Glutamatergic neuron (in vitro differentiated cells): Measurements from ENCODE around the gene FITM2. TPM values are rescaled to one million over a fixed set of nuclear protein-coding genes. Genes with fewer than 3 reads are reported as not detected.

ENCODE experiments used
- DNase-seq: peaks from one replicate; pipeline ENCODE4 v3.0.0; 2022
- H3K27ac Mint-ChIP-seq: one replicate; pipeline ENCODE4 v1.8.0; 2020; ENCODE audit warnings: mild to moderate bottlenecking, mixed read lengths, inconsistent platforms; ENCODE audit not compliant: unreplicated experiment
- H3K27me3 Mint-ChIP-seq: one replicate; pipeline ENCODE4 v1.8.0; 2020; ENCODE audit warnings: mild to moderate bottlenecking, moderate library complexity, mixed read lengths, inconsistent platforms; ENCODE audit not compliant: unreplicated experiment
- H3K36me3 Mint-ChIP-seq: one replicate; pipeline ENCODE4 v1.8.0; 2020; ENCODE audit warnings: mild to moderate bottlenecking, mixed read lengths, inconsistent platforms; ENCODE audit not compliant: unreplicated experiment
- H3K4me1 Mint-ChIP-seq: one replicate; pipeline ENCODE4 v1.8.0; 2020; ENCODE audit warnings: mild to moderate bottlenecking, low read depth, mixed read lengths, inconsistent platforms; ENCODE audit not compliant: unreplicated experiment
- H3K4me3 Mint-ChIP-seq: one replicate; pipeline ENCODE4 v1.8.0; 2020; ENCODE audit warnings: mild to moderate bottlenecking, mixed read lengths, inconsistent platforms; ENCODE audit not compliant: unreplicated experiment
- H3K9me3 Mint-ChIP-seq: one replicate; pipeline ENCODE4 v1.8.0; 2020; ENCODE audit warnings: mild to moderate bottlenecking, moderate library complexity, mixed read lengths, inconsistent platforms; ENCODE audit not compliant: unreplicated experiment
- CTCF ChIP-seq: fragments of 200-600 bp; sonication (generic); IDR thresholded peaks from one replicate; pipeline ENCODE4 v1.5.0; 2021; ENCODE audit not compliant: partially characterized antibody, unreplicated experiment
- total RNA-seq: library from RNA; stranded (reverse); fragmentation: NEBNext Ultra II Directional; extraction: Animal tissue kit (Norgen Biotek cat#: 25700); gene quantifications from one replicate; pipeline ENCODE4 v1.2.1, GENCODE V29; 2021; ENCODE audit not compliant: unreplicated experiment

Gene FITM2
- total RNA-seq, 1 donor from 2014 or later, result 6.5 TPM

DNA sequence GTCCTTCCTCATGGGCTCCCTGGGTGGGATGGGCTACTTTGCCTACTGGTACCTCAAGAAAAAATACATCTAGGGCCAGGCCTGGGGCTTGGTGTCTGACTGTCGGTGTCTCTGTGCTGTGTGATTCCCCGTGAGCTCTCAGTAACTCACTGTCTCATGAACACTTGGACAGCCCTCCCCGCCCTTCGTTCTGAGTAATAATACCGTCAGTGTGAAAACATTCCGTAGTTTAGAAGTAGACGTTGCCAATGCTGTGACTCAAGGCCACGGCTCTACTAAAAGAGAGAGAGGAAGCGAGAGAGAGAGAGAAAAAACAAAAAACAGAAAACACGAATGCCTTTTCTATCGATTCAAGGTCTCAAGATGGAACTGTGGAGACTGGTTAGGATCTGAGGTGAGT, 31.8 kb downstream of the FITM2 start:
- DNase-seq, result no peak
- H3K9me3 Mint-ChIP-seq, result peaks cover 4% of the 10 kb centered on the region
- H3K27me3 Mint-ChIP-seq, result no peaks in the 10 kb centered on the region

DNA sequence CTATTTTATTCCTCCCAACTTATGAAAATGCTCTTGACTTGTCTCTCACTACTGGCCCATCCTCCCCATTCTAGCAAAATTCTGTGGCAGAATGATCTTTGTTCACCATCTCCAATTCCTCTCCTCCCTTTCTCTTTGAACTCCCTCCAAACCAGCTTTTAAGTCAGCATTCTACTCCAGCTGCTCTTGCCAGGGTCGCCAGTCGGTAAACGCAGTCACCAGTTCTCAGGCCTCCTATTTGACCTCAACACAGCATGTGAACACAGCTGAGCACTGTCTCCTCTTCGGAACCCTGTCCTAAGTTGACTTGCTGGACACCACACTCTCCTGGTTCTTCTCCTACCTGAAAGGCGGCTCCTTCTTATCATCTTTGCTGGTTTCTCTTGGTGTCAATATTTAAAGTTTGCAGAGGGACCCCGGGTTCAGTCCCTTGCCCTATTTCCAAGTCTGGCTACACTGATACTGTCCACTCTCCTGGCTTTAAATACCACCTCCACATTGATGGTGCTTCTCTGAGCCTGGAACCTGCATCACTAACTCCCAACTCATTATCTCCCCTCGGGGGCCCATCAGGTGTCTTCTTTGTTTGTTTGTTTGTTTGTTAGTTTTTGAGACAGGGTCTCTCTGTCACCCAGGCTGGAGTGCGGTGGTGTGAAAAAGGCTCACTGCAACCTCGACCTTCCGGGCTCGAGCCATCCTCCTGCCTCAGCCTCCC, 36.5 kb downstream of the FITM2 start:
- peaks cover 4% of the 10 kb centered on the region for H3K9me3 Mint-ChIP-seq
- H3K27me3 Mint-ChIP-seq, result peaks cover under 1% of the 10 kb centered on the region
- H3K4me3 Mint-ChIP-seq, result no peak overlapping the region
- no peak for TF ChIP-seq CTCF
- peaks cover 11% of the 10 kb centered on the region for H3K36me3 Mint-ChIP-seq
- no peak for DNase-seq
- no peaks in the 10 kb centered on the region for H3K4me1 Mint-ChIP-seq
- no peak overlapping the region for H3K27ac Mint-ChIP-seq

More for the DNA sequence above, 31.8 kb downstream of the FITM2 start:
- H3K4me3 Mint-ChIP-seq, result no peak overlapping the region
- no peak for TF ChIP-seq CTCF
- peaks cover 10% of the 10 kb centered on the region for H3K36me3 Mint-ChIP-seq
- no peaks in the 10 kb centered on the region for H3K4me1 Mint-ChIP-seq
- no peak overlapping the region for H3K27ac Mint-ChIP-seq

GRCh38 chr20:44273231-44274215, 37.5 kb downstream of the FITM2 start:
- H3K27me3 Mint-ChIP-seq, result peaks cover 3% of the 10 kb centered on the region
- TF ChIP-seq CTCF, result no peak

DNA sequence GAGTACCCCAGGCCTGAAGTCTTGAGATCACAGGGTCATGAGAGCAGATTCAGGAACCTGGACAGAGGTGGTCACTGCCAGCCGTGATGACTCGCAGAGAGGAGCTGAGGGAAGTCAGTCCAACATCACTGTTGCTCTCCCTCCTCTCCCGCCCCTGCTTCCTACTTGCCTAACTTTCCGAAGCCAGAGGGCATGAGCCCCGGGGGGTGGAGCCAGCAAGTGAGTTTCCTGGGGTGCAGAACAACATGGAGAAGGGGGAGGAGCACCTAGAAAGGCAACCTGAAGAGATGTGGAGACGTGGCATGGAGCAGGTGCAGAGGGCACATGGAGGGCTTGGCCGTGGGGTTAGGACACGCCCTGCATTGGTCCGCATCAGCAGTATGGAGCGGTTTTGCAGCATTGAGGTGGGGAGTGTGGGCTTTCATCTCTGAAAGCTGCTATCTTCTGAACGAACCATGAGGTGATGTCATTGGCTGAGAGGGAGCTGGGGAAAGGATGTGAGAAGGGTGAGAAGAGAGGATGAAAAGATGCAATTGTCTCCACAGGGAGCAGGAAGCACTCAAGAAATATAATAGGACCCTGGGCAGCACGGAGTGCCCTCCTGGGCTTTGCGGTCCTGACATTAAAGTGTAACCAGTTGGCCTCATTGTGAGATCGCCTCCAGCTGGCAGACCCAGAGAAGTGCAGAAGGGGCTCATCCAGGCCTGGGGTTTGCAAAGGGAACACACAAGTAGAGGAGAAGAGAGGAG, 38.9 kb downstream of the FITM2 start:
- no peak overlapping the region for H3K27ac Mint-ChIP-seq
- peaks cover 3% of the 10 kb centered on the region for H3K9me3 Mint-ChIP-seq
- no peaks in the 10 kb centered on the region for H3K4me1 Mint-ChIP-seq
- H3K4me3 Mint-ChIP-seq, result no peak overlapping the region
- peak; percentile 51 for DNase-seq
- H3K36me3 Mint-ChIP-seq, result peaks cover 15% of the 10 kb centered on the region
- peak; percentile 49 for TF ChIP-seq CTCF
- peaks cover 3% of the 10 kb centered on the region for H3K27me3 Mint-ChIP-seq

More at GRCh38 chr20:44273231-44274215, 37.5 kb downstream of the FITM2 start:
- H3K27ac Mint-ChIP-seq, result no peak overlapping the region
- H3K9me3 Mint-ChIP-seq, result peaks cover 6% of the 10 kb centered on the region
- peaks cover 14% of the 10 kb centered on the region for H3K36me3 Mint-ChIP-seq
- H3K4me1 Mint-ChIP-seq, result no peaks in the 10 kb centered on the region
- no peak for DNase-seq
- no peak overlapping the region for H3K4me3 Mint-ChIP-seq
